ENCODE data around the gene ZNF324. TPM values are rescaled to one million over a fixed set of nuclear protein-coding genes. Genes with fewer than 3 reads are reported as not detected.
A peak's percentile ranks its signal among the peaks of the same experiment; 100 is the strongest.

Gene ZNF324
- total RNA-seq, 3 donors from 2014 or later (not counting 1 experiment from before 2014, with no cell fraction given) = 21.3 to 23.7 (median 23.3) TPM

DNA sequence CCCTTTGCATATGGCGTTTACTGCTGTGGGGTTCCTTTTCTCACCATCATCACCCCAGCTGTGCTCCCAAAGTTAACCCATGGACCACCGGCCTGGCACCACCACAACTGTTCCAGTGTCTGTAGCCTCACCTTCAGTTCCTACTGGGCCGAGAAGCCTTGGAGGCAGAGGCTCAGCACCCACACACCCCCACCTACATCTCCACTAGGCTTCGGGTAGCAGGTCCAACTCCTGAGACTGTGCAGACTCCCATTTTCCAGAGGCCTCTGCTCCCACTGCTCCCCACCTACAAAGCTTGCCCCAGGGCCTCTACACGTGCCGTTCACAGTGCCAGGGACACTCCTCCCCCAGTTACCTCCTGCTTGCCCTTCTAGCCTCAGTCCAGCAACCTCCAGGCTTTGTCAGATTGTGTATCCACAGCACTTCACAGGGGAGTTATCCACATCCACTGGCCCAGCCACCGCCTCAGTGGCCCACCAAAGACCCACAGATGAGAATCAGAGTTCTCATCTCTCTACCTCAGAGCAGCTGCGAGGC is 30.8 kb downstream of the ZNF324 start:
- Histone ChIP-seq H3K4me1 (ENCODE audit: control insufficient read depth, insufficient read depth, low read length) (peaks cover 23% of the 10 kb centered on the region), H3K36me3 (ENCODE audit: control insufficient read depth, insufficient read depth, low read length) (no peaks in the 10 kb centered on the region), H3K27me3 (ENCODE audit: control insufficient read depth, insufficient read depth, low read length) (no peaks in the 10 kb centered on the region), H3K27ac (ENCODE audit: low read length) (no peak overlapping the region), H3K9me3 (ENCODE audit: control insufficient read depth, insufficient read depth, low read length) (peaks cover 6% of the 10 kb centered on the region), H3K4me3 (ENCODE audit: low read length) (no peak overlapping the region)
- H3K4me3 Mint-ChIP-seq = no peak overlapping the region
- WGBS (ENCODE audit: insufficient coverage) = 97% methylated on average over 8 of the region's 8 CpGs
- intact Hi-C loops (cut with micrococcal nuclease) = no loop called here
- no peaks in the 10 kb centered on the region for H3K36me3 Mint-ChIP-seq
- ATAC-seq = no peak
- no peak overlapping the region for H3K27ac Mint-ChIP-seq
- H3K4me1 Mint-ChIP-seq = peaks cover 14 to 18% of the 10 kb centered on the region in 2 donors
- TF ChIP-seq, protein P1, sequence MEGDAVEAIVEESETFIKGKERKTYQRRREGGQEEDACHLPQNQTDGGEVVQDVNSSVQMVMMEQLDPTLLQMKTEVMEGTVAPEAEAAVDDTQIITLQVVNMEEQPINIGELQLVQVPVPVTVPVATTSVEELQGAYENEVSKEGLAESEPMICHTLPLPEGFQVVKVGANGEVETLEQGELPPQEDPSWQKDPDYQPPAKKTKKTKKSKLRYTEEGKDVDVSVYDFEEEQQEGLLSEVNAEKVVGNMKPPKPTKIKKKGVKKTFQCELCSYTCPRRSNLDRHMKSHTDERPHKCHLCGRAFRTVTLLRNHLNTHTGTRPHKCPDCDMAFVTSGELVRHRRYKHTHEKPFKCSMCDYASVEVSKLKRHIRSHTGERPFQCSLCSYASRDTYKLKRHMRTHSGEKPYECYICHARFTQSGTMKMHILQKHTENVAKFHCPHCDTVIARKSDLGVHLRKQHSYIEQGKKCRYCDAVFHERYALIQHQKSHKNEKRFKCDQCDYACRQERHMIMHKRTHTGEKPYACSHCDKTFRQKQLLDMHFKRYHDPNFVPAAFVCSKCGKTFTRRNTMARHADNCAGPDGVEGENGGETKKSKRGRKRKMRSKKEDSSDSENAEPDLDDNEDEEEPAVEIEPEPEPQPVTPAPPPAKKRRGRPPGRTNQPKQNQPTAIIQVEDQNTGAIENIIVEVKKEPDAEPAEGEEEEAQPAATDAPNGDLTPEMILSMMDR (IDR thresholded peaks at IDR 0.05) = no peak
- DNase-seq = no peak
- H3K27me3 Mint-ChIP-seq (ENCODE audit: low read depth in 2 of 2) = no peaks in the 10 kb centered on the region
- H3K9me3 Mint-ChIP-seq = peaks cover 10 to 11% of the 10 kb centered on the region in 2 donors

- H3K4me1 Mint-ChIP-seq = peaks cover 14 to 18% of the 10 kb centered on the region in 2 donors
- Histone ChIP-seq H3K4me1 (ENCODE audit: control insufficient read depth, insufficient read depth, low read length) (peaks cover 23% of the 10 kb centered on the region), H3K9me3 (ENCODE audit: control insufficient read depth, insufficient read depth, low read length) (peaks cover 6% of the 10 kb centered on the region), H3K36me3 (ENCODE audit: control insufficient read depth, insufficient read depth, low read length) (no peaks in the 10 kb centered on the region), H3K27me3 (ENCODE audit: control insufficient read depth, insufficient read depth, low read length) (no peaks in the 10 kb centered on the region), H3K27ac (ENCODE audit: low read length) (peak overlapping the region; percentile 88), H3K4me3 (ENCODE audit: low read length) (peak overlapping the region; percentile 74)
- no peaks in the 10 kb centered on the region for H3K27me3 Mint-ChIP-seq (ENCODE audit: low read depth in 2 of 2)
- TF ChIP-seq, protein P1 (IDR thresholded peaks at IDR 0.05) = no peak
- intact Hi-C loops (cut with micrococcal nuclease) = loop anchor here (1.0 kb wide), 3 partner anchors 21 to 46 kb away; partner anchors contain the start of genes TRIM28, ZBTB45 and ZNF446
- no peak for ATAC-seq
- H3K9me3 Mint-ChIP-seq = peaks cover 10 to 11% of the 10 kb centered on the region in 2 donors
- no peaks in the 10 kb centered on the region for H3K36me3 Mint-ChIP-seq
- peak overlapping the region; percentile 91 for H3K4me3 Mint-ChIP-seq
- peak overlapping the region; percentile 88 to 97 for H3K27ac Mint-ChIP-seq
- no peak for DNase-seq
- 64% methylated on average over 22 of the region's 22 CpGs for WGBS (ENCODE audit: insufficient coverage)
Observed at GRCh38 chr19:58498316-58499020, 31.6 kb downstream of the ZNF324 start.

DNA sequence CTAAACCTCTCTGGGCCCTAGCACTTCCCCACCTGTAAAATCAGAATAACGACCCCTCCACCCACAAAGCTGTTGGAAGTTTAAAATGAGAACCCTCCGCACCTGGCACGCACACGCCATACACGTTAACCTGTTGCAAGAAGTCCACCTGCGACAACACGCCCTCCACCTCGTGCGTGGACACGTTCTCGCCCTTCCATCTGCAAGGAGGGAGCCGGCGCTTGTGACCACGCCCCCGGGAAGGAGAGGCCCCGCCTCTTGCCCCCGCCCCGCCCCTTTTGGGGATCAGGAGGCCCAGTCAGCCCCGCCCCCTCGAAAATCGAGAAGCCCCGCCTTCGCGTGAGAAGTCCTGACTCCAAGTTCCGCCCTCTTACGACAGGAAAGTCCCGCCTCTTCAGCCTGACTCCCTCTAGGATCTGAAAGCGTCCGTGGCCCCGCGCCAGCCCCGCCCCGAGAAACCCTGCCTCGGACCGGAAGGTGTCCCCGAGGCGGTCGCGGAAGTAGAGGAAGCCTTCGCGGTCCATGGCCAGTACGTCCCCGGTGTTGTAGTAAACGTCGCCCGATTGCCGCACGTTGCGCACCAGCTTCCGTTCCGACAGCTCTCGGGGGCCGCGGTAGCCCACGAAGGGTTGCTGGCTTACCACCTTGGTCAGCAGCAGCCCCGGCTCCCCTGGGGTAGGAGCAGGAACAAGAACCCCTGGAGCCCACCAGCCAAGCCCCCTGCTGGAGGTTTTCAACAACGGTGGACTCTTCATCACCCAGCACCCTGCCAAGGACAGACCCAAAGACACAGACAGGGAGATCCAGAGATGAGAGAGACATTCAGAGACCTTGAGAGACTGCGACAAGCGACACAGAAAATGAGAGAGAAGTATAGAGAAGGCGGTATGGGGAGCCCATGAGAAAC is 32.4 kb downstream of the ZNF324 start:
- H3K4me1 Mint-ChIP-seq = peaks cover 14 to 18% of the 10 kb centered on the region in 2 donors
- peak overlapping the region; percentile 88 to 97 for H3K27ac Mint-ChIP-seq

More for the DNA sequence above, 32.4 kb downstream of the ZNF324 start:
- Histone ChIP-seq H3K27me3 (ENCODE audit: control insufficient read depth, insufficient read depth, low read length) (no peaks in the 10 kb centered on the region), H3K27ac (ENCODE audit: low read length) (peak overlapping the region; percentile 88), H3K4me1 (ENCODE audit: control insufficient read depth, insufficient read depth, low read length) (peaks cover 23% of the 10 kb centered on the region), H3K4me3 (ENCODE audit: low read length) (peak overlapping the region; percentile 74), H3K9me3 (ENCODE audit: control insufficient read depth, insufficient read depth, low read length) (peaks cover 6% of the 10 kb centered on the region), H3K36me3 (ENCODE audit: control insufficient read depth, insufficient read depth, low read length) (no peaks in the 10 kb centered on the region)
- Mint-ChIP-seq H3K4me3 (peak overlapping the region; percentile 91), H3K36me3 (no peaks in the 10 kb centered on the region), H3K27me3 (ENCODE audit: low read depth in 2 of 2) (no peaks in the 10 kb centered on the region), H3K9me3 (peaks cover 10 to 11% of the 10 kb centered on the region in 2 donors)
- DNase-seq (peak; percentile 85 to 96), ATAC-seq (peak; percentile 88 to 93 (median 89))
- 2% methylated on average over 60 of the region's 60 CpGs for WGBS (ENCODE audit: insufficient coverage)
- TF ChIP-seq, protein P1 (IDR thresholded peaks at IDR 0.05) = peak; percentile 23
- intact Hi-C loops (cut with micrococcal nuclease) = loop anchor here (1.0 kb wide), 3 partner anchors 20 to 45 kb away; partner anchors contain the start of genes TRIM28, ZBTB45 and ZNF446
